NCI-H2171 treated with DMSO at 0.1 percent for 48 hours (cell line): ENCODE measurements around the gene CD93.

Experiments
- DNase-seq: peaks from one replicate; lab custom pipeline; 2025; lab: John Stamatoyannopoulos, UW

The CD93 gene

DNA sequence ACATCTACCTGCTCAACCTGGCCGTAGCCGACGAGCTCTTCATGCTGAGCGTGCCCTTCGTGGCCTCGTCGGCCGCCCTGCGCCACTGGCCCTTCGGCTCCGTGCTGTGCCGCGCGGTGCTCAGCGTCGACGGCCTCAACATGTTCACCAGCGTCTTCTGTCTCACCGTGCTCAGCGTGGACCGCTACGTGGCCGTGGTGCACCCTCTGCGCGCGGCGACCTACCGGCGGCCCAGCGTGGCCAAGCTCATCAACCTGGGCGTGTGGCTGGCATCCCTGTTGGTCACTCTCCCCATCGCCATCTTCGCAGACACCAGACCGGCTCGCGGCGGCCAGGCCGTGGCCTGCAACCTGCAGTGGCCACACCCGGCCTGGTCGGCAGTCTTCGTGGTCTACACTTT lies 50.4 kb downstream of the CD93 start:
- DNase-seq, result no peak

DNA sequence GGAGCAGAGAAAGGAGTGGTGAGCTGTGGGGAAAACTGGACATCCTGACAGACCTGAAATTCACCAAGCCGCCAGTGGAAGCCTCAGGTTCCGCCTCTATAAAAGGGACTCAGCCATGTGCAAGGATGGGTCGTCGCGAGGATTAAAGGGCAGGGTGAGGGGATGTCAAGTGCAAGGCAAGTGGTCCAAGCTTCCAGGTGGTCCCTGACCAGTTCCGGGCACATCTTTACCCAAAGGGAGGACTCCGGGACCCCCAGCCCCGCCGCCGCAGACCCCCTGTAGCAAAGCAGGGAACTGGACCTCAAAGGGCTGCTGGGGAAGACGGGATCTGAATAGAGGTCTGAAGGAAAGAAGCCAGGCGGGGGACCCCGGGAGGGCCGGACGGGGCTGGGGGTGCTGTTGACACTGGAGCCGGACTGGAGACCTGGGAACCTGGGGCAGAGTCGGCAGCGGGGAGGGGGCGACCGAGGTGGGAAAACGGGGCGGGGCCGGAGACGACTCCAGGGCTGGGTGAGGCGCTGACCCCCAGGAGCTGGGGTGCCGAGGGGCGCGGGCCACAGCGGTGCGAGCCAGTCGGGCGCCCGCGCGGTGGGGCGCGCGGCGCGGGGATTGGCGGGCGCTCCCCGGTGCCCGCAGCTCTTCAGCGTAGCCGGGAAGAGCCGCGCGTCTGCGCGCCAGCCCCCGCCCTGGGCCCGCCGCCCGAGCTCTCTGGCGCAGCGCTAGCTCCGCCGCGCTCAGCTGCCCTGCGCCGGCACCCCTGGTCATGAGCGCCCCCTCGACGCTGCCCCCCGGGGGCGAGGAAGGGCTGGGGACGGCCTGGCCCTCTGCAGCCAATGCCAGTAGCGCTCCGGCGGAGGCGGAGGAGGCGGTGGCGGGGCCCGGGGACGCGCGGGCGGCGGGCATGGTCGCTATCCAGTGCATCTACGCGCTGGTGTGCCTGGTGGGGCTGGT lies 51.1 kb downstream of the CD93 start, which contains the start of gene SSTR4:
Gene SSTR4 (plus strand): TSS at position 592 of the 951 bp plus-strand sequence. CDS start 172 bp downstream, at position 764.
- no peak for DNase-seq

DNA sequence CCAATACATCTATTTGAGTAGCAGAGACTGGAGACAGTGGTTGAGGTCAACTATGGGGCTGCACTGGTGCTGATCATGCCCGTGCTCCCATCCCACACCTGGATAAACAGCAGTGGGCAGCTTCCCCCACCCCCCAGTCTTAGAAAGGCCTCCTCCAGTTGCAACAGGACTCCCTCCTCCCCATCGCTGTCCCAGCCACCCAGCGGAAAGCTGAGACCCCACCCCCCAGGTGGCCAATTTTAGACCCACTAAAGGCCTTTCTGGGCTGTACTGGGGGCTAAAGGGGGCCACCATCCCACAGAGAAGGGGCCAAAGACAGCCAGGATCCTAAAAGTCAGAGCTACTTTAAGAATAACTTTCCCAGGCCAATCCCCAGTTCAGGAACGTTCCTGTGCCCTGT lies 52.2 kb downstream of the CD93 start:
- DNase-seq, result no peak

DNA sequence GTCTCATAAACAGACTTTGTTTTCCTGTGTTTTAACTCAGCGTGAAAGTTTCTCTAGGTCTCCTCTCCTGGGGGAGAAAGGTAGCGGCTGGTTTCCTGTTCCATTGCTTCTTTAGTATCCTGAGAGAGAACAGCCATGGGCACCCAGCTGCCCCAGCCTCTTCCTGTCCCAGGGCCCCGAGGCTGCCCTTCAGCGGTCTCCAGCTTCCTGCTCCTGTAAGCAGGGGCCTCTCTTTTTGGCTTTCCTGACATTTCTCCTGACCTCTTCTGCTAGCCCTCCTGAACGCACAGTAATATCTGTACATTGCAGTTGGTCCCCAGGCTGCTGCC lies 53.4 kb downstream of the CD93 start:
- DNase-seq, result no peak

DNA sequence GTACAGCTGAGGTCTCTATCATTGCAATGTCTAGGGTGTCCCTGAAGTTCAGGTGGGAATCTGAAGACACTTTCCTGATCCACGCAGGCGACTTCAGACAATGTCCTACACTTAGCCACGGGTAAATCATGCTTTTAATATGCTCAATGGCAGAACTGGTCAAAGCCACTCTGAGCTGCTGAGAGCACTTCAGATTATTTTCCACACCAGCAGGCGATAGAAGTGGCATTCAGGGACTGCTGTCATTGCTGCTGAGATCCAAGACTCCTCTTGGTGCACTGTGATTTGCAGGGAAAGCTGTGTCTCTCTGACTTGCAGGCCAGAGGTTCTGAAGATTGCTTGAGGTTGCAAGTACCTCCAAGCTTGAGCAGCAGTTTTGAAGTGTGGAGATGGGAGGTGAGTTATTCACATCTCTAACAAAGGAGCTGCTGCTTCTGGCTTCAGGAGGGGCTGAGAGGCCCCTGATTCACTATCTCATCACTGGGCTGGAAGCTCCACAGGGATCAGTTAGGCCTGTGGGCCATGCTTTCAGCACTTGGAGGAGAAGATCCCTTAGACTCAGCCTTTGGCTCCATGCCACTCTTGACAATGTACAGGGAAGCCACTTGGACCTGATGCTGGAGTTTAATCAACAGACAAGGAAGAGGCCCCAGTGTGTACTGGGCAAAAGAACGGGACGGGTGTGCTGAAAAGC lies 53.9 kb downstream of the CD93 start:
- no peak for DNase-seq

DNA sequence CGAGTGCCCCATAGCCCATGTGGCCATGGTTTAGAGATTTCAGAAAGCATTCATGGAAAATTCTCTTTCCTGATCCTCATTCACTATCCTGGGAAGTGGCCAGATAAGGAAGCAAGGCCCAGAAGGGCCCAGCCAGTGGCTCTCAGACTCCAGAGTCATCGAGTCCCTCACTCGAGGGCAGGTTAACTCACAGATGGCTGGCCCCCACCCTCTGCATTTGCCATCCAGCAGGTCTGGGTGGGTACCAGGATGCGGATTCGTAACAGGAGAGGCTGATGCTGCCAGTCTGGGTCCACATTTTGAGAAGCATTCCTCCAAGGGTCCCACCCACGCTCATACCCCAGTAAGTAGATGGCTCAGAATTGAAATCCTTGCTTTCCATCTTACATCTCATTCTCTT lies 54.8 kb downstream of the CD93 start:
- no peak for DNase-seq
